Hematopoietic multipotent progenitor cell treated with erythropoietin and hydrocortisone succinate and interleukin-3 and kit ligand, for 6 days (in vitro differentiated cells): Measurements from ENCODE around the gene SOHLH2.

Experiments used
- DNase-seq: peaks from one replicate; pipeline ENCODE4 v3.0.0-alpha.2; 2015

Gene SOHLH2

GRCh38 chr13:36214163-36214921, at the start of gene SOHLH2:
TSS of gene SOHLH2 (minus strand) at chr13:36214556. CDS start at chr13:36214526, 30 bp downstream.
- no peak for DNase-seq

GRCh38 chr13:36261976-36262375, 47.6 kb upstream of the SOHLH2 start:
- DNase-seq = no peak

- DNase-seq = no peak
These were observed 46.7 kb upstream of the SOHLH2 start for GRCh38 chr13:36261011-36261410.

- DNase-seq = no peak
These were observed 45.2 kb upstream of the SOHLH2 start for GRCh38 chr13:36259361-36260137.

GRCh38 chr13:36258831-36259230, 44.5 kb upstream of the SOHLH2 start:
- DNase-seq = no peak

GRCh38 chr13:36251526-36251925, 37.2 kb upstream of the SOHLH2 start:
- DNase-seq = no peak

- no peak for DNase-seq
These were observed 36.7 kb upstream of the SOHLH2 start for GRCh38 chr13:36251017-36251416.

- DNase-seq = no peak
These were observed 34.3 kb upstream of the SOHLH2 start for GRCh38 chr13:36248700-36249099.

- DNase-seq = no peak
These were observed 30.6 kb upstream of the SOHLH2 start for GRCh38 chr13:36244990-36245389.

GRCh38 chr13:36244073-36244472, 29.7 kb upstream of the SOHLH2 start:
- no peak for DNase-seq

- no peak for DNase-seq
These were observed 28.4 kb upstream of the SOHLH2 start for GRCh38 chr13:36242761-36243160.

- no peak for DNase-seq
These were observed 16.9 kb upstream of the SOHLH2 start for GRCh38 chr13:36231236-36231635.

- no peak for DNase-seq
These were observed 10.4 kb upstream of the SOHLH2 start for GRCh38 chr13:36224730-36225129.

- no peak for DNase-seq
These were observed 5.5 kb upstream of the SOHLH2 start for GRCh38 chr13:36219883-36220282.

GRCh38 chr13:36217456-36217855, 3.1 kb upstream of the SOHLH2 start:
- no peak for DNase-seq

- no peak for DNase-seq
These were observed 1.6 kb downstream of the SOHLH2 start for GRCh38 chr13:36212789-36213188.

GRCh38 chr13:36211567-36211966, 2.8 kb downstream of the SOHLH2 start:
- DNase-seq = no peak

- no peak for DNase-seq
These were observed 3.6 kb downstream of the SOHLH2 start for GRCh38 chr13:36210738-36211137.

GRCh38 chr13:36207672-36208071, 6.7 kb downstream of the SOHLH2 start:
- no peak for DNase-seq

GRCh38 chr13:36193151-36193855, 21.1 kb downstream of the SOHLH2 start:
- no peak for DNase-seq

GRCh38 chr13:36192166-36192565, 22.2 kb downstream of the SOHLH2 start:
- no peak for DNase-seq

GRCh38 chr13:36190771-36191170, 23.6 kb downstream of the SOHLH2 start:
- no peak for DNase-seq

GRCh38 chr13:36188441-36188840, 25.9 kb downstream of the SOHLH2 start:
- no peak for DNase-seq

- no peak for DNase-seq
These were observed 30.5 kb downstream of the SOHLH2 start for GRCh38 chr13:36183901-36184300.
